Transverse colon (tissue), 4 donors: ENCODE data around the gene TC2N. TPM values are rescaled to one million over a fixed set of nuclear protein-coding genes. Genes with fewer than 3 reads are reported as not detected.

ENCODE experiments used
- DNase-seq: peaks from one replicate; pipeline ENCODE4 v3.0.0-alpha.2; 2019
- H3K27ac ChIP-seq, 4 donors: fragments of 200-600 bp; sonication (generic); 2 replicates each; pipeline ENCODE4 v1.5.1; 2016 to 2018; ENCODE audit warnings: inconsistent platforms in 4 of 4
- H3K27me3 ChIP-seq: fragments of 200-600 bp; sonication (generic); 2 replicates; pipeline ENCODE4 v1.5.1; 2017; ENCODE audit warnings: inconsistent platforms
- H3K36me3 ChIP-seq, 4 donors: fragments of 200-600 bp; sonication (generic); 2 replicates each; pipeline ENCODE4 v1.5.1; 2017 to 2019; ENCODE audit warnings: inconsistent platforms in 4 of 4
- H3K4me1 ChIP-seq, 4 donors: fragments of 200-600 bp; sonication (generic); 2 replicates each; pipeline ENCODE4 v1.5.1; 2017 to 2020; ENCODE audit warnings: inconsistent platforms in 4 of 4
- H3K4me3 ChIP-seq, 4 donors: fragments of 200-600 bp; sonication (generic); 1 replicate in 1 of 4; 2 replicates in 3 of 4; pipeline versions ENCODE4 v1.5.1 to v1.6.1; 2017 to 2019; ENCODE audit warnings: inconsistent platforms in 4 of 4
- H3K9me3 ChIP-seq, 2 donors: fragments of 200-600 bp; sonication (generic); 2 replicates each; pipeline ENCODE4 v1.5.1; 2017 to 2019; ENCODE audit warnings: inconsistent platforms in 2 of 2
- EP300 ChIP-seq: sonication (generic); formaldehyde crosslinking; IDR thresholded peaks from one replicate; pipeline ENCODE4 v1.6.1; 2017; ENCODE audit warnings: antibody characterized with exemption, low read depth
- POLR2A ChIP-seq: fragments of 450-650 bp; IDR thresholded peaks from one replicate; pipeline ENCODE4 v1.6.1; 2016; ENCODE audit warnings: antibody characterized with exemption, mild to moderate bottlenecking, moderate library complexity
- POLR2AphosphoS5 ChIP-seq, 3 donors: sonication (generic); formaldehyde crosslinking; IDR thresholded peaks; one replicate each; pipeline ENCODE4 v1.6.1; 2016; ENCODE audit warnings: antibody characterized with exemption in 3 of 3
- WGBS, 2 donors: methylation state at CpG; one replicate each; pipeline ENCODE4 v1.1.5; 2018; ENCODE audit warnings: low coverage in 1 of 2; 5-methylcytosine and 5-hydroxymethylcytosine counted together
- in situ Hi-C, 4 donors: fragments of 200-750 bp; cut with MboI; loops; one replicate each; pipeline versions ENCODE4 v1.15.0 to v1.15.1; 2017; ENCODE audit warnings: low sequenced_read_pairs in 3 of 4, low pct_ligation_motif_present in 1 of 4, low pct_unique_long_range_greater_than_20kb in 1 of 4
- intact Hi-C: fragments of 100-400 bp; cut with DNase I; formaldehyde crosslinking; loops from one replicate; pipeline ENCODE4 v1.15.1; 2023; ENCODE audit warnings: low total_unique reads
- total RNA-seq, 4 donors: library from RNA; depleted of rRNA; stranded (reverse); fragments of >200 nt; gene quantifications; one replicate each; pipeline ENCODE4 v1.1.0, GENCODE V29; 2016
- TF ChIP-seq, protein P1 (sequence below), 5 experiments: fragments of 200-600 bp in 3 of 5; fragments of 450-650 bp in 2 of 5; sonication (generic) in 3 of 5; IDR thresholded peaks; 1 replicate in 2 of 5; 2 replicates in 3 of 5; pipeline ENCODE4 v1.5.1; 2016 to 2017; ENCODE audit warnings: antibody characterized with exemption in 5 of 5, inconsistent platforms in 3 of 5, mild to moderate bottlenecking in 2 of 5, moderate library complexity in 1 of 5

TC2N gene
- total RNA-seq, 4 donors from 2014 or later = 36.0 to 85.4 (median 53.7) TPM

DNA sequence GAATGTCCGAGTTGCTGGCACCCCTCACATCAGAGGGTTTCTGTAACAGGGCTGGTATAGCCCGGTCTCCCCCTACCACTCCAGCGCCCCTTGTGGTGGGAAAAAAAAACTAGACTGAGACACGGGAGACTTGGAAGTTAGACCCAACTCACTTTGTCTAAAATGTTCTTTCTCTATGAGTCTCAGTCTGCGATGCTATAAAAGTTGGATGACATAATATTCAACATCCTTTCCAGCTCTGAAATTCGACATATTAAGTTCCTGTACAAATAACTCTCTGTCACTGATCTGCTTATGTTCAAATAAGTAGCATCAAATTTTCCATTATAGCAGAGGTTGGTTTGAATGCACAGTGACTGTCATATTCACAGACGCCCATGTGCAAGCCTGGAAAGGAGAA is 25.7 kb upstream of the TC2N start:
- no peak for DNase-seq
- WGBS, 2 donors = 55 to 58% methylated on average over 5 to 7 of the region's 7 CpGs
- no peak for TF ChIP-seq EP300
- TF ChIP-seq POLR2AphosphoS5 (IDR thresholded peaks at IDR 0.05) = no peak
- TF ChIP-seq, protein P1, sequence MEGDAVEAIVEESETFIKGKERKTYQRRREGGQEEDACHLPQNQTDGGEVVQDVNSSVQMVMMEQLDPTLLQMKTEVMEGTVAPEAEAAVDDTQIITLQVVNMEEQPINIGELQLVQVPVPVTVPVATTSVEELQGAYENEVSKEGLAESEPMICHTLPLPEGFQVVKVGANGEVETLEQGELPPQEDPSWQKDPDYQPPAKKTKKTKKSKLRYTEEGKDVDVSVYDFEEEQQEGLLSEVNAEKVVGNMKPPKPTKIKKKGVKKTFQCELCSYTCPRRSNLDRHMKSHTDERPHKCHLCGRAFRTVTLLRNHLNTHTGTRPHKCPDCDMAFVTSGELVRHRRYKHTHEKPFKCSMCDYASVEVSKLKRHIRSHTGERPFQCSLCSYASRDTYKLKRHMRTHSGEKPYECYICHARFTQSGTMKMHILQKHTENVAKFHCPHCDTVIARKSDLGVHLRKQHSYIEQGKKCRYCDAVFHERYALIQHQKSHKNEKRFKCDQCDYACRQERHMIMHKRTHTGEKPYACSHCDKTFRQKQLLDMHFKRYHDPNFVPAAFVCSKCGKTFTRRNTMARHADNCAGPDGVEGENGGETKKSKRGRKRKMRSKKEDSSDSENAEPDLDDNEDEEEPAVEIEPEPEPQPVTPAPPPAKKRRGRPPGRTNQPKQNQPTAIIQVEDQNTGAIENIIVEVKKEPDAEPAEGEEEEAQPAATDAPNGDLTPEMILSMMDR (IDR thresholded peaks at IDR 0.05) = peak in 3 of 5 experiments; percentile 13 to 40 (median 33)
- TF ChIP-seq POLR2A = no peak
- intact Hi-C loops = no loop called here
- no peaks in the 10 kb centered on the region for H3K36me3 ChIP-seq
- peak overlapping the region in 1 of 4 donors; percentile 20 for H3K27ac ChIP-seq
- H3K27me3 ChIP-seq = no peaks in the 10 kb centered on the region
- in situ Hi-C loops = no loop called here
- H3K4me3 ChIP-seq = no peak overlapping the region
- H3K9me3 ChIP-seq = no peaks in the 10 kb centered on the region
- H3K4me1 ChIP-seq = peaks cover 4 to 23% (median 13%) of the 10 kb centered on the region in 4 donors

DNA sequence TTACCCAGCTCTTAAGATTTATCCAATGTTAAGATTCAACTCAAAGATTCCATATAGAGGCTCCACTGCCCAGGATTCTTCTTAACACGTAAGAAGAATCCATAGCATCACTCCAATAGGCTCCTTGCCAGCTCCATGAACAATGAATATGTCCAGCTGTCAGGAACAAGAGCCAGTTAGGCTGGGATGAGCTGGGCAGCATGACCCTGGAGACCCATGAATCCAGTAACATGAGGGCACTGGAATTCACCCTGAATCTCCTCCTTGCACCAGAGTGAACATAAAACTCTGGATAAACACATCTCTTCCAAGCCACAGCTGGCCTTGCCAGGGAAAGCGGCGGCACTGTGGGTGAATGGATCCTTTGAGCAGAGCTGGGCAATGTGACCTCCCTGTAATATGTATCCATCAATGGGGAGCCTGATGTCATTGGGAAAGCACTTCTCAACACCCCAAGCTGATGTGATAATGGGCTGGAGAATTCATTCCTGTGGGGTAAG is 24.4 kb upstream of the TC2N start:
- in situ Hi-C loops = no loop called here
- Histone ChIP-seq H3K4me3 (no peak overlapping the region), H3K27me3 (no peaks in the 10 kb centered on the region), H3K27ac (peak overlapping the region in 1 of 4 donors; percentile 2), H3K9me3 (no peaks in the 10 kb centered on the region), H3K4me1 (peaks cover 4 to 15% (median 10%) of the 10 kb centered on the region in 4 donors), H3K36me3 (no peaks in the 10 kb centered on the region)
- TF ChIP-seq EP300 = no peak
- TF ChIP-seq, protein P1 (IDR thresholded peaks at IDR 0.05) = no peak
- TF ChIP-seq POLR2A = no peak
- DNase-seq = no peak
- intact Hi-C loops = no loop called here
- 88% methylated on average over 3 of the region's 3 CpGs; no CpG with 5 or more reads in 1 of the 2 donors for WGBS, 2 donors

DNA sequence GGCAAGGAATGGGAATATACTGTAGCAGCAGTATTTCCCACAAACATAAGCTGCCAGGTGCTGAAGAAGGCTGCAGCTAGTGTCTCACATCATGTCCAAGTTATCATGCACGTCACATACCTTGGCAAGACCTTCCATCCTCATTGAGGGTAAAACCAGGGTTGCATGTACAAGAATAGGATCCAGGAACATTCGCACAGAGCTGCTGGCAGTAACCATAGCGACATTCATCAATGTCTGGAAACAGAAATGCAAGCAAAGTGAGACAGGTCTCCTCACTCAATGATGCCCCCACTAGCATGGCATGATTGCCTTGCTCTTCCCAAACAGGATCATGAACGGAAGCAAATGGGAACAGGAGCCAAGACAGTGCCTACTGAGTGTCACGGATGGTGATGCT is 23.8 kb upstream of the TC2N start:
- no peaks in the 10 kb centered on the region for H3K27me3 ChIP-seq
- no peak for DNase-seq
- in situ Hi-C loops (no loop called here), intact Hi-C loops (no loop called here)
- WGBS, 2 donors = 92% methylated on average over 5 of the region's 5 CpGs; no CpG with 5 or more reads in 1 of the 2 donors
- peaks cover 4 to 15% (median 9%) of the 10 kb centered on the region in 4 donors for H3K4me1 ChIP-seq
- no peaks in the 10 kb centered on the region for H3K9me3 ChIP-seq
- H3K4me3 ChIP-seq = no peak overlapping the region
- no peak overlapping the region for H3K27ac ChIP-seq
- no peaks in the 10 kb centered on the region for H3K36me3 ChIP-seq
- TF ChIP-seq POLR2AphosphoS5 (IDR thresholded peaks at IDR 0.05) (no peak), POLR2A (no peak), EP300 (no peak)

DNA sequence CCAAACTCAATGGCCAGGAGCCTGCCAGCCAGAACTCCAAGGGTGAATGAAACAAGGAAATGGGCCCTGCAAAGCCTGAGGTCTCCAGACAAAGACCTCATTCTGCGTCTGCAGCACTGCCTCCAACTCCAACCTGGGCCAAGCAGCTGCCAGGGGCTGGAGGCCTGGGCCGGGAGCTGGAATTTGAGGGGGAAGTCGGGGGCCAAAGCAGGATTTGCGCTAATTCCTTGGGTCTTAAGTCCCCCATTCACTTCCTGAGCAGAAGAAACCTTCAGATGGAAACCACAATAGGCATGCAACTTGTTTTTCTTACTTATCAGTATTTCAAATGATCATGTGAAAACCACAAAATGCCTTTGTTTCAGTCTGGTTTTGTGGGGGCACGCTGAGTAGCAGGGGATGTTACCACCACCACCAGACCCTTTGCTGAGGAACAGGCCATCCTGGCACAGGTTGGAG is 23.0 kb upstream of the TC2N start:
- H3K9me3 ChIP-seq = no peaks in the 10 kb centered on the region
- in situ Hi-C loops (no loop called here), intact Hi-C loops (no loop called here)
- no peaks in the 10 kb centered on the region for H3K36me3 ChIP-seq
- no peak for TF ChIP-seq EP300
- TF ChIP-seq, protein P1 (IDR thresholded peaks at IDR 0.05) = no peak
- TF ChIP-seq POLR2AphosphoS5 (IDR thresholded peaks at IDR 0.05) = no peak
- no peak for TF ChIP-seq POLR2A
- H3K4me1 ChIP-seq = peaks cover 4 to 15% (median 9%) of the 10 kb centered on the region in 4 donors
- WGBS, 2 donors = 47% methylated on average over 5 of the region's 5 CpGs; no CpG with 5 or more reads in 1 of the 2 donors
- H3K27ac ChIP-seq = peak overlapping the region; percentile 15 to 61 (median 39)
- no peak overlapping the region for H3K4me3 ChIP-seq
- no peaks in the 10 kb centered on the region for H3K27me3 ChIP-seq
- no peak for DNase-seq
